GM12892 (cell line): ENCODE data around the gene DEXI.

Source experiments
- POLR2A ChIP-seq: IDR thresholded peaks from 2 replicates; pipeline ENCODE4 v1.6.1; 2011; ENCODE audit warnings: low read depth, low read length, control low read depth
- POLR2AphosphoS5 ChIP-seq: IDR thresholded peaks from 2 replicates; pipeline ENCODE4 v1.6.1; 2011; ENCODE audit warnings: low read depth, low read length, control low read depth

DNA sequence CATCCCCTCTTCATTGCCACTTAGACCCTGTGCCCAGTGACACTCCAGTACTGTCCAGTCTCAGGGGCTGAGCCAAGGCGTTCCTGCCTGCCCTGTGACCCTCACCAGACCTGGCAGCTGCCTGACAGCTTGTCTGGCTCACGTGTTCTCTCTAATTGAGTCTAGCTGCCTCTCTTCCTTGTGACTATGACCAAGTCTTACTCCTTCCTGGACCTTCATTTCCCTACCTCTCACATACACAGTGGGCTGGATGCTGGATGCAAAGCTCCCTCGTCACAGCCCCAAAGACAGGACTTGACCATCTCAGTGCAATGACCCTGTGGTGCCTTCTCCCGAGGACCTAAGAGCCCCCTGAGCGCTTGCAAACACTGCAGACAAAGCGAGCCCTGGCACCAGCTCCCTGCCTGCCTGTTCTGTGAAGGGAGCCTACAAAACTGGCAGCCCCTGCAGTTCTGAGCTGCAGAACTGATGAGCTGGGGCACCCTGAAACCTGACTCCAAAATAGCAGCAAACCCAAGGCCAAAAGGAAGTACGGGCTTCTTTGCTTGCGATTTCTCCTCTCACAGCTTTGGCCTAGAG, 1.7 kb downstream of the DEXI start:
- TF ChIP-seq POLR2A (no peak), POLR2AphosphoS5 (no peak)
